ENCODE measurements around the gene TSC22D1.

The TSC22D1 gene

GRCh38 chr13:44453069-44453468, 123.1 kb downstream of the TSC22D1 start:
- in situ Hi-C loops (cut with MboI; ENCODE audit: low sequenced_read_pairs, unreplicated experiment): loop anchor here (25.0 kb wide), 1 partner anchor 834 kb away; no protein-coding TSS in a partner anchor
- no peak for TF ChIP-seq CTCF (IDR thresholded peaks at IDR 0.05; ENCODE audit: borderline replicate concordance, control extremely low read depth, extremely low read depth, insufficient read depth, missing control alignments)
- no peak for DNase-seq (ENCODE audit: low spot score)

DNA sequence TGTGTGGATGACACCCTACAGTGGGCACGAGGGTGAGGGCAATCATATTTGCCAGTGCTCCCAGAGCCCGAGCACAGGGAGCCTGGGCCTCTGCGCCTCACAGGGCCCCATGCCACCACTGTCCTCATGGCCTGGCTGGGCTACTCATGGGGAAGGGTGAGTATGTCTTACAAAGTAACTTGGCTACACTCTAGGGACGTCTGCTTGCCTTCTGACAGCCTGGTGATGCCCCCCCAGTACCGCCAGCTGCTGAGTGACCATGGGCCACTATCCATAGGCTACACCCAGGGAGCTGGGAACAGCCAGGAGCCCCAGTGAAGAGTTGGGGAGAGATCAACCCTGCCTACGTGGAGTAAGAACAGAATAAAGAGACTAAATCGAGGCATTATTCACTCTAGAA, 123.7 kb downstream of the TSC22D1 start:
- no peak for DNase-seq (ENCODE audit: low spot score)
- TF ChIP-seq CTCF (IDR thresholded peaks at IDR 0.05; ENCODE audit: borderline replicate concordance, control extremely low read depth, extremely low read depth, insufficient read depth, missing control alignments): no peak
- in situ Hi-C loops (cut with MboI; ENCODE audit: low sequenced_read_pairs, unreplicated experiment): loop anchor here (25.0 kb wide), 1 partner anchor 835 kb away; no protein-coding TSS in a partner anchor

- in situ Hi-C loops (cut with MboI; ENCODE audit: low sequenced_read_pairs, unreplicated experiment): loop anchor here (25.0 kb wide), 1 partner anchor 836 kb away; no protein-coding TSS in a partner anchor
- TF ChIP-seq CTCF (IDR thresholded peaks at IDR 0.05; ENCODE audit: borderline replicate concordance, control extremely low read depth, extremely low read depth, insufficient read depth, missing control alignments): no peak
- DNase-seq (ENCODE audit: low spot score): no peak
Measured at GRCh38 chr13:44451651-44452050, 124.5 kb downstream of the TSC22D1 start.

GRCh38 chr13:44451126-44451525, 125.0 kb downstream of the TSC22D1 start:
- in situ Hi-C loops (cut with MboI; ENCODE audit: low sequenced_read_pairs, unreplicated experiment): loop anchor here (25.0 kb wide), 1 partner anchor 836 kb away; no protein-coding TSS in a partner anchor
- DNase-seq (ENCODE audit: low spot score): no peak
- TF ChIP-seq CTCF (IDR thresholded peaks at IDR 0.05; ENCODE audit: borderline replicate concordance, control extremely low read depth, extremely low read depth, insufficient read depth, missing control alignments): no peak

DNA sequence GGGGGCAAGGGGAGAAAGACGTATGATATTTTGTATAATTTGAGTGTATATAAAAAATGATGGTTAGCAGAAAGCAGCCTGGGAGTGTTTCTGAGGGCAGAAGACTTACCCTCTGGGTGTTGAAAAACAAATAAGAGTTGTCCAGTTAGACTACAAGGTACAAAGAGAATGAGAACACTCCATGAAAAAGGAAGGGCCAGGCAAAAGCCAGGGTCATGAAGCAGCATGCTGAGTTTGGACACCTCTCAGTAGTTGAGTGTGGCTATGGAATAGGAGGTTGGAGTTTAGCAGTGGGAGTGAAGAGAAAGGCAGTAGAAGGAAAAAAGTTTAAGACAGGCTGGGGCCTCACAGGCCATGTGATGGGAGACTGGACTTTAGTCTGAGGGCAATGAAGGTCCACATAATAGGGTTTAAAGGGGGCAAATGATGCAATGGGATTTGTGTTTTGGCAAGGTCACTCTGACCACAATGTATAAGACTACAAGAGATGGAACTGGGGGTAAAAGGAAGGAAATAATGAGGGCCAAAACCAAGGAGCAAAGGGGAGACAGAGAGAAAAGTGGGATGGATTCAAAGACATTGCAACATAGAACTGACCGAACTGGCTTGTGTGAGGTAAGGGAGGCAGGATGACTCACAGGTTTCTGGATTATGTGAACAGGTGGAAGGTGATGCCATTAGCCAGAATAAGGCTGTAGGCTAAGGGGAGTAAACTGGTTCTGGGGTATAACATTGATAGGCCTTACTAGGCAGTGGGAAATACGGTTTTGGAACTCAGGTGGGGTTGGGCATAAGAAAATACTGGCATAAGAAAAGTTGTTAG, 125.9 kb downstream of the TSC22D1 start:
- TF ChIP-seq CTCF (IDR thresholded peaks at IDR 0.05; ENCODE audit: borderline replicate concordance, control extremely low read depth, extremely low read depth, insufficient read depth, missing control alignments): no peak
- in situ Hi-C loops (cut with MboI; ENCODE audit: low sequenced_read_pairs, unreplicated experiment): loop anchor here (25.0 kb wide), 1 partner anchor 837 kb away; no protein-coding TSS in a partner anchor
- DNase-seq (ENCODE audit: low spot score): no peak

DNA sequence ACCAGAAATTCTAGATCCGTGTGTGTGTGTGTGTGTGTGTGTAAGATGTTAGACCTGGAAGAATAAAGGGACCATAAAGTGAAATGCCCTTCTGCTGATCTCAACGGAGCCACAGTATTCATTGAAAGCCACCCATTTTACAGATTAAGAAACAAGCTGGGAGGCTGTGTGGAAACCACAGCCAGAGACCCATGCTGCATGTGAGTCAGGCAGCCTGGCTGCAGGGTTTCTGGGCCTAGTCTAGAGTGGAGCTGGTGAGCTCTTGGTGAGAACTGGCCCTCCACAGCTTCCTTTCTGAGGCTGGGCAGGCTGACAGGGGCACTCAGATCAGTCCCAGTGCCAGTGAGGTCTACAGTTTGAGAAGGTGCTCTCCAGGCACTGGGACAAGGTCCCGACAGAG, 127.3 kb downstream of the TSC22D1 start:
- in situ Hi-C loops (cut with MboI; ENCODE audit: low sequenced_read_pairs, unreplicated experiment): no loop called here
- DNase-seq (ENCODE audit: low spot score): no peak
- TF ChIP-seq CTCF (IDR thresholded peaks at IDR 0.05; ENCODE audit: borderline replicate concordance, control extremely low read depth, extremely low read depth, insufficient read depth, missing control alignments): no peak

Data from GM13976 (cell line).